Putamen (tissue), 1 donor: ENCODE data around the gene HPS4.
"Not testable (repeated sequence)": the region's sequence is repeated elsewhere in the genome, so short reads cannot be mapped to it uniquely, and the experiment has no call there.

Experiments used
- DNase-seq: peaks from one replicate; pipeline ENCODE4 v3.0.0-alpha.2; 2016; ENCODE audit warnings: low spot score

HPS4 gene

DNA sequence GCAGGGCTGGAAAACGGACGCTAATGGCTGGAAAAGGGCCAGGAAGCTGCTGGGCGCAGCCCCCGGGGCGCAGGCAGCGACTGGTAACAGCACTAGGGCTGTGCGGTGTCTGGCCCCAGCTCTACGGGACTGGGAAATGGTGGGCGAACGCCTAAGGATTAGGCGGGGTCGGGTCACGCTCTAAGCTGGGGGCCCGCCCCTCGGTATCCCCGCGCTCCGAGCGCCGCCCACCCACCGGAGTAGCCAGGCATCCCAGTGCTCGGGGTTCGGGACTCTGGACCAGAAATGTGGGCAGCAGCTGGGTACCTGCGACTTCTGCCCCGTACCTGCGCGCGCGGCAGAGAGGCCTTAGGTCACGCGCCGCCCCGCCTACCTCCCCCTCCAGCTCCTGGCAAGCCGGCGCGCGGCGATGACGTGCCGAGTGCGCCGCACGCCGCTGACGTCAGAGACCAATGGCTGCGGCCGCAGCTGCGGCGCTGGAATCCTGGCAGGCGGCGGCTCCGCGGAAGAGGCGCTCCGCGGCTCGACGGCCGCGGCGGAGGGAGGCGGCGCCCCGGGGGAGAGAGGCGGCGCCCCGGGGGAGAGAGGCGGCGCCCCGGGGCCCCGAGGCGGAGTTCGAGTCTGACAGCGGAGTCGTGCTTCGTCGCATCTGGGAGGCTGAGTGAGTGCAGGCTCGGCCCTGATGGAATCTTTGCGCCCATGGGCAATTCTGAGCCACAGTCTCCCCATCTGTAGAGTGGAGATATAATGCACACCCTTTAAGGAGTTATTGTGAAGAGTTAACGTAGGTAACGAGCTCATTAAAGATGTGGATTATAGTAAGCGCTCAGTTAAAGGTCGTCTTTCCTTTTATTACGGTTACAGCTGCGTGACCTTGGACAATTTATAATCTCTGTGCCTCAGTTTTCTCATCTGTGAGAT lies at the start of gene HPS4, which contains the start of gene SRRD:
HPS4 (minus strand) TSS at position 345 of the 921 bp plus-strand sequence. CDS start 2,021 bp downstream, outside the sequence.
SRRD (plus strand) TSS at position 439 of the 921 bp plus-strand sequence; CDS start at position 453, 14 bp downstream.
- DNase-seq = peak; percentile 88

DNA sequence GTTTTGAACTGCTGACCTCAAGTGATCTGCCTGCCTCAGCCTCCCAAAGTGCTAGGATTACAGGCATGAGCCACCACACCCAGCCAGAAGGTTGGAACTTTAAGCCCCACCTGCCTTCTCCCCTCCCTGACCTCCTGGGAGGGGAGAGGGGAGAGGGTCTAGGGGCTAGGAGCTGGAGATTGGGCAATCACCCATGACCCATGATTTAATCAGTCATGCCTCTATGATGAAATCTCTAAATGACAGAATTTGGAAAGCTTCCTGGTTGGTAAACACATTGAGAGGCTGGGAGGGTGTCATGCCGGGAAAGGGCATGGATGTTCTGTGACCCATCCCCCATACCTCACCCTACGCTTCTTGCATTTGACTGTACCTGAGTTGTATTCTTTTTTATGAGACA lies 45.8 kb upstream of the HPS4 start:
- DNase-seq = no peak

DNA sequence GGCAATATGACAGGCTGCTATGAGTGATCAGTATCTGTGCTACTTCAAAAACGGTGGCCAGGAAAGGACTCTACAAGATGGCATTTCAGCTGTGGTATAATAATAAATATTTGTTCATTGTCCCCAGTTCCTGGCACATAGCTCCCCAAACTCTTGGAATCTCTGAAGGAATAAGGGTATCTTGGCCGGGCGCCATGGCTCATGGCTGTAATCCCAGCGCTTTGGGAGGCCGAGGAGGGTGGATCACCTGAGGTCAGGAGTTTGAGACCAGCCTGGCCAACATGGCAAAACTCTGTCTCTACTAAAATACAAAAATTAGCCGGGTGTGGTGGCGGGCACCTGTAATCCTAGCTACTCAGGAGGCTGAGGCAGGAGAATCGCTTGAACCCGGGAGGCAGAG lies 44.9 kb upstream of the HPS4 start:
- DNase-seq = not testable (repeated sequence)

DNA sequence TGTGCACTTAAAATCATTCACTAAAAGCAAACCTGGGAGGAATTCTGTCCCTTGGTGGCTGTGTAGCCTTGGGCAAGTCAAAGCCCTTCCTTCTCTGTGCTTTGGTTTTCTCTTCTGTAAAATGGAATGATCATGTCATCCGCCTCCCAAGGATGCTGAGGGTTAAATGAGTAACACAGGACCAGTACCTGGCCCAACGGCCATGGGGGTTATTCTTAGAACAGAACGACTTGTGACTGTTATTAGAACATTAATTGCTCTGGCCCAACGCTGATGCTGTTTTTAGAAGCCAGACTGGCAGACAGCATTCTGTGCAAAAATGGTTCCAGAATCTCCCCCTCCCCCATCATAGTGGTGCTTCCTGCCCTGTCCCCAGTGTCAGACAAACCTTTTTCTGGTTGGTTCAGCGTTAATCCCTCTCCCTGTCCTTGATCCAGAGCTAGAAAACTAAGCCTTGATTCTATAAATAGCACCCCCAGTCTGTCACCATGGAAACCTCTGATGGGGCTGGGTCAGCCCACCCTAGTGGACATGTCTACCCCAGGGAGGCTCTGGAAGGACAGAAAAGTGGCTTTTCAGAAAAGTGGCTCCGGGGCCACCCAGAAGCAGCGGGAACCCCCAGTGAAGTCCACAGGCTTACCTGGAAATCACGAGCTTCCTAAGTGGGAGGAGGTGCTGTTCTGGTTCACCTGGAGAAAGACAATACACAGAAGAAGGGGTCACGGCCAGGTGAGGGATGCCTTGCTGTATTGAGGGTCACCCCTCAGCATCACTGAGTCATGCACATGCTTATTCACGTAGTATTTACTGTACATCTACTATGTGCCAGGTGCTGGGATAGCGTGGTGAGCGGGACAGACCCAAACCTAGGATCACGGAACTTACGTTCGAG lies 44.2 kb upstream of the HPS4 start:
- no peak for DNase-seq

DNA sequence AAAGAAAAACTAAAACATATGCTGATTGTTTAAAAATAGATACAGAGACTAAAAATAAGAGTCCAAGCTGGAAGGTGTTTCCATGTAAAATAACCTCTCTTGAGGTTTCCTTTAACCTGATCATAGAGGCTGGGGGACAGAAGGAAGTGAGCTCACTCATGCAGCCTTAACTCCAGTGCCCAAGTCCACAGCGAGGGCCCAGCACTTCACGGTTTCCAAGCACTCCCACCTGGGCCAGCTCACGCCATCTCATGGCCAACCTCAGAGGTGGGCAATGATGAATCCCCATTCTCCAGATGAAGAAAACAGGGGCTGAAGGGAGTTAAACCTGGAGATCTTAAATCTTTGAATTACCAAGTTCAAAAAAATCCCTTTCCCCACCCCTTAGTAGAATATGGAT lies 43.6 kb upstream of the HPS4 start:
- DNase-seq = no peak

DNA sequence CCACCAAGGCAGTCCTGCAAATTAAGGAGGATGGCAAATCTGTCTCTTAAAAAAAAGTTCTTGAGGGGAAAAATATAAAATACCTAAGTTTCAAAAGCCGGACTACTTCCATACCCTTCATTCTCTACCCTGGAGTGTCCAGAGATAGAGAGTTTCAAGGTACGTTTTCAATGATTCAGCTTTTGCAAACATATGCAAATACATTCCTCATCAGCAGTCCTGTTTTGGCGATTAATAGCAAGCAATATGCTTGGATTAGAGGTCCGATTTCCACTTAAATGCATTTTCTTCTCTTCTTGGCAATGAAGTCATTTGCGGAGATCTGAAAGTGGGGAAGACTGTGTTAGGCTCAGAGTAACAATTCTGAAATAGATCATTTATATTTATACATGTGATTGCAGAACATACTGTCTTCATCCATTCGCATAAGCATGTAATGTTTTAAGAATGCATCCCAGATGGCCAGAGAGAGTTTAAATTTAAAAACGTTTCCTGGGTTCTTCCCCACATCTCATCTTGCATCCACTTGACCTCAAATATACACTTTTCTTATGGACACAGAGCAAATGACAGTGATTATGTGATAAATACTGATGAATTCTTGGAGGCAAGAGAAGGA lies 42.5 kb upstream of the HPS4 start:
- no peak for DNase-seq

DNA sequence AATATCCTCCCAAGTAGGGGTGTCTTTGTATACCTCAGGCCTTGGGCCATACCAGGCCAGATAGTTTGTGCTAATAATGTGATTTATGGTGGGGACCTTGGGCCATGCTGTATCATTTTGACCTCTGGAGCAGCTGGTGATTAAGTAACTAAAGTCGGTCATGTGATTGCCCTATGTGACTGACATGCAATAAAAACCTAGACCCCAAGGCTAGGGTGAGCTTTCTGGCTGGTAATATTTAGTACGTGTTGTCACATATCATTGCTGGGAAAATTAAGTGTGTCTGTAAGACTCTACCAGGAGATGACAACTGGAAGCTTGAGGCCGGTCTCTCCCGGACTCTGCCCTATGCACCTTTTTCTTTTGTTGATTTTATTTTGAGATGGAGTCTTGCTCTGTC lies 41.3 kb upstream of the HPS4 start:
- no peak for DNase-seq

DNA sequence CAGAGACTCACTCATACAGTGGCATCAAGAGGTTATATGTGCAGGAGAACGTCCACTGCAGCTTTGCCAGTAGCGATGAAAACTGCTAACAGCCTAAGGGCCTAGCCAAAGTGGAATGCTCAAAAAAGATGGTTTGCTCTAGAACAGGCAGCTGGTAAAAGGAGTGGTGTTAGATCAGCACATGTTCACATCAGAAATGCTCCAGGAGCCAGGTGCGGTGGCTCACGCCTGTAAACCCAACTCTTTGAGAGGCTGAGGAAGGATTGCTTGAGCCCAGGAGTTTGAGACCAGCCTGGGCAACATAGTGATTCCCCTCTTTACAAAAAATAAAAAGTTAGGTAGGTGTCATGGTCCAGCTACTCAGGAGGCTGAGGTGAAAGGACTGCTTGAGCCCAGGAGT lies 39.0 kb upstream of the HPS4 start:
- no peak for DNase-seq

DNA sequence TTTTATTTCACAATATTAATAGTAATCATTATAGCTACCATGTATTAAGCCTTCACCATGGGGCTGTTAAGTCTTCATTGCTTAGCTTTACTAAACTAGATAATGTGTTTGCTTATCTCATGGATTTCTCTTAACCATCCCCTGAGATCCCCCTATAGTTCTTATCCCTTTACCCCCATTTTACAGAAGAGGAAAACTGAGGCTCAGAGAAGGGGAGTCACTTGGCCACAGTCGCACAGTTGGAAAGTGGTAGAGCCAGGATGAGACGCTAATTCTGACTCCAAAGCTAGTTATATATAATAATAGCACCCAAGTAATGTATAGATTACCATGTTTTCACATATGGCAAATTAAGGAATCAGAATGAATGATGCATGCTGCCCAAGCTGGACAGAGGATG lies 38.4 kb upstream of the HPS4 start:
- DNase-seq = no peak

DNA sequence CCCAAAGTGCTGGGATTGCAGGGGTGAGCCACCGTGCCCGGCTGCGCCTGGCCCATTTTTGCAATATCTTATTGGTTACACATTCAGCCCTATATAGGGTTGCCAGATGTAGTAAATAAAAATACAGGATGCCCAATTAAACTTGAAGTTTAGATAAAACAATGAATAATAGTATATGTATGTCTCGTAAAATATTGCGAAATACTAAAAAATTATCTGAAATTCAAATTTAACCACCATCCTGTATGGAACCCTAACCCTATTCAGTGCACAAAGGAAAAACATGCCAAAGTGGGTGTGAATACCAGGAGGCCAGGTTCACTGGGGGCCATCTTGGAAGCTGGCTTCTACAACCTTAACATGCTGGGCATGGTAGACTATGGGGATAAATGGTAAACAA lies 33.8 kb upstream of the HPS4 start:
- no peak for DNase-seq

DNA sequence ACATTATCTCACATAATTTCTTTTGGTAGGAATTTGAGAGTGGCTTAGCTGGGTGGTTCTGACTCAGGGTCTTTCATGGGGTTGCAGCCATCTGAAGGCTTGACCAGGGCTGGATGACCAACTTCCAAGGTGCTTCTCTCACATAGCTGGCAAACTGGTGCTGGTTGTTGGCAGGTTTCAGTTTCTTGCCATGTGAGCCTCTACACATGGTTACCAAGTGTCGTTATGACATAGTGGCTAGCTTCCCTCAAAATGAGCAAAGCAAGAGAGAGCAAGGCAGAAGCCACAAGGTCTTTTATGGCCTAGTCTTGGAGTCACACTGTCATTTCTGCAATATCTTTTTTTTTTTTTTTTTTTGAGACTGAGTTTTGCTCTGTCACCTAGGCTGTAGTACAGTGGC lies 32.9 kb upstream of the HPS4 start:
- no peak for DNase-seq

DNA sequence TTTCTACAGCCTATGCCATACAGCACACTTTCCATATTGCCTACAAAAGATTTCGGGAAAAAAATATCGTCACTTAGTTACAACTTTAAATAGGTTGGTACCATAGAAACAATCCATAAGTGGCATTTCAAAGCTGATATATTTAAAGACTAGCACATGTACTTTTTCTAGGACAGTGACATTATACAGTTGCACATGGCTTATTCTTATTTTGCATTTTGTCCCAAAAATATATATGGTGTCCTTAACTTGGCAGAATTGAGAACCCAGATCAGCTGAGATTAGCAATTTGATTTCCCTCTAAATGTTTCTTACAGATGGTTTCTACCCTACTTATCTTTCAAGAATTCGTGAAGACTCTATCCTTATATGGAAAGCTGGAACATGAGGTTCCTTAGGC lies 32.3 kb upstream of the HPS4 start:
- DNase-seq = peak; percentile 13

DNA sequence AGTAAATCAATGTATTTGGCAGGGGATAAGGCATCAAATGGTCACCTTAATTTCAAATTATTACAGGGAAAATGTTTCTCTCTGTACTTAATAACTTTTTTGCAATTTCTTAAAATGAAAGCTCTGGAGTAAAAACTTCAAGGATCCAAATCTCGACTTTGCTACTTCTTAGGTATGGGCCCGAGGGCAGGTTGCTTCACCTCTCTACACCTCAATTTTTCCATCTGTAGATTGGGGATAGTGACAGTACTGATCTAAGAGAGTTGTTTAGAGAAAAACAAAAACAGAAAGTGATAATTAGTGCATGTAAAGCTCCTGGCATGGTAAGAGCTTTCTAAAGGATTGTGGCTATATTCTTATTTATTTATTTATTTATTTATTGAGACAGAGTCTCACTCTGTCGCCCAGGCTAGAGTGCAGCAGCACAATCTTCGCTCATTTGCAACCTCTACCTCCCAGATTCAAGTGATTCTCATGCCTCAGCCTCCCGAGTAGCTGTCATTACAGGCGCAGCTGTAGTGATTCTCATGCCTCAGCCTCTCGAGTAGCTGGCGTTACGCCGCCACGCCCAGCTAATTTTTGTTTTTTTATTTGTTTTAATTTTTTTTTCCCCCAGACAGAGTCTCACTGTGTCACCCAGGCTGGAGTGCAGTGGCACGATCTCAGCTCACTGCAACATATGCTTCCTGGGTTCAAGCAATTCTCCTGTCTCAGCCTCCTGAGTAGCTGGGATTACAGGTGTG lies 31.0 kb upstream of the HPS4 start:
- no peak for DNase-seq

DNA sequence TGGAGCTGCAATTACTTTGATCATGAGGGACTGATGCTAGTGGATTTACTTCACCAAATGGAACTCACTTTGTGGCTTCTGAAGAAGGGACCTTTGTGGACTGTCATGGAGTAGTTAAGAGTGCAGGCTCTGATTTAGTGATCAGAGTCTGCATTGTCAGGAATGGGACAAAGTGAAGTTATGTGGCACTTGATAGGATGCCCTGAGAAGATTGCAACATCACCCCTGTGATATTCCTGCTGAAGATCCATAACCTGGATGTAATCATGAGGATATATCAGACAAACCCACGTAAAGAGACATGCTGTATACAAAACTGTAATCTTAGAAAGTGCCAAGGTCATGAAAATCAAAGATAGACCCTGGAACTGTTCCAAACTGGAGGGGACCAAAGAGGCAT lies 30.3 kb upstream of the HPS4 start:
- no peak for DNase-seq

DNA sequence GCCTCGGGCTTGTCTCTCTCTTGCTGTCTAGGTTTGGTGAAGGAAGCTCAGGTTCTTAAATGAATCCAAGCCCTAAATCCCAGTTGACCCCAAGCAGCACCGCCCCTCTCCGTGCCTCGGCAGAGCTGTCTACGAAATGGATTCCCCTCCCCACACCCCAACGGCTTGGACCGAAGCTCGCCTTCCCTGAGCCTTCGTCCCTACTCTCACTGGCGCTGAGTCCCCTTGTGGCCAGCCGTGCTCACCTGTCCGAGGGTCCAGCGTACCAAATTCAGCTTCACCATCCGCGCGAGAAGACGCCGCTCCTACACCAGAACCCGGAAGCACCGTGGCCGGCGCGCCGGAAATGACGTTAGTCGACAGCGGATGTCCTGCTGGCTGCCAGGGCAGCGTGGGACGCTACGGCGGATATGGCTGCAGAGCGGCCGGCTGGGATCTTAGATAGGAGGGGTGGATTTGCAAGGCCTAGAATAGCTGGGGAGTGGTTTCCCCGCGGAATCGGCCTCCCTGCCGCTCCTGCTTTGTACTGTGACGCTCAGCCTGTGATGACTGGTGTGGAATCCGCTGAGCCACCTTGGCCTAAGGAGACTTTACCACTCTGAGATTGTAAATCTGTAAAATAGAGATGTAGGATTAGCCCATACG lies 28.7 kb upstream of the HPS4 start, which contains the start of gene TFIP11:
TFIP11 (minus strand) TSS at position 325 of the 645 bp plus-strand sequence. CDS start 2,201 bp downstream, outside the sequence.
- peak; percentile 90 for DNase-seq

DNA sequence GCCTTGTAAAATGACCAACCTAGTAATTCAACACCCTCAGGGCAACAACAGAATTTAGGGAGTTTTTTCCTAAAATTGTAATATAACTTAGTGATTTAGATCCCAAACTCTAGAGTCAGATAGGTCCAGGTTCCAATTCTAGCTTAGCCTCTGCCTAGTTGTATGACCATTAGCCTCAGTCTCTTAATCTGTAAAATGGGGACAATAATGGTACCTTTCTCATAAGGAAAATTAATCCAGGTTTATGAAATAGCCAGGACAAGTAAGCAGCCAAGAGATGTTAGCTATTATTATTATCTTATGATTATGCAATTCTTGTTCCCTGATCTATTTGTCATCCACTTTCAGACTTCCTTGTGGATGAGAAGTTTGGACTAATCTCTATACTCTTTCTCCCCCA lies 24.6 kb upstream of the HPS4 start:
- DNase-seq = no peak

DNA sequence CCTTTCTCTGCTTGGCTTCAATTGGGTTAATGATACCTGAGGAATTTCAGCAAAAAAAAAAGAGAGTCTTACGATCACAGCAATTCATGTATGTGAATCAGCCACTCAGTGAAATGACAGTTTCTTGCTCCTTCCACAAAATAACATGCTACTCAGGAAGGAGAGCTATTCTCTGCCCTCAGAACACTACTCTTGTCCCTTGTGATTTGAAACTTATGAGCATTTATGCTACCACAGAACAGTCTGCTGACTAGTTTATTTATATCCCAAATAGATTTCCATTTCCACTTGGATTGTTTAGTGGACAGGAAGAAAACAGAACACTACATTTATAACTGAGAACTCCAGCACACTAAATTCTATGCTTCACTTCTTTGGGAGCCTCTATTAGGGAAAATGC lies 20.2 kb upstream of the HPS4 start:
- no peak for DNase-seq

DNA sequence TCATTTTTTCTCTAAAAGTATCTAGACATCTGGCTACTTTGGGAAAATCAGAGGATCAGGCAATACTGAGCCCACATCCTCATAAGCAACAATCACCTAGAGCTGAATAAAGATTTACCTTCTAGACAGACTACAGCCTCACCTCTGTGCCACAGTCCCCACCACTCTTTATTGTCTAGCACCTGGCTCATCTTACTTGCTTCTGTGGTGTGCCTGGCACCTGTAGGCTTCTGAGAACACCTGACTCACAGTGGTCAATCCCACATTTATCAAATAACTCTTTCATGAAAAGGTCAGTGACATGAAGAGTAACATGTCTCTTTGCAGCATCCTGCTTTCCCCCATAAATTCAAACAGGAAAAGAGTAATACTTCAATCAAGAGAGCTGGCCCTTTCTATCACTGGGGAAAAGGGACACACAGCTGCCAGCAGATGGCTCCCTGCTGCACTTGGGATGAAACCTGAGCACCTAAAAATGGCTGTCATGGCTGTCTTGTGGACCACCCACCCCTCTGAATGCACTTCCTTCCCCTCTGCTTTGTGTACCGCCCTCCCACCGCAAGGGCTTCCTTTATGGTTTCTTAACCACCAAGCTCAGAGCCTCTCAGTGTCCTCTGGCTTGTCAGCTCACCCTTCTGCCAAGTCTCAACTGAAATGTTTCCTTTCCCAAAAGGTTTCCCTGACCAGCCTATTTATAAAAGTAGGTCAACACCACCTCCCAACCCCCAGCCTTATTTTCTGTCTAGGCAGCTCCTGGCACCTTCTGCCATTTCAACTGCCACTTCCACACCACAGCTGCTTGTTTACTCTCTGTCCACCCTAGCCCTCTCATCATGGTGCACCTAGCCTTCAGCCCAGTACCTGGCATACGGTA lies 19.3 kb upstream of the HPS4 start:
- DNase-seq = no peak

DNA sequence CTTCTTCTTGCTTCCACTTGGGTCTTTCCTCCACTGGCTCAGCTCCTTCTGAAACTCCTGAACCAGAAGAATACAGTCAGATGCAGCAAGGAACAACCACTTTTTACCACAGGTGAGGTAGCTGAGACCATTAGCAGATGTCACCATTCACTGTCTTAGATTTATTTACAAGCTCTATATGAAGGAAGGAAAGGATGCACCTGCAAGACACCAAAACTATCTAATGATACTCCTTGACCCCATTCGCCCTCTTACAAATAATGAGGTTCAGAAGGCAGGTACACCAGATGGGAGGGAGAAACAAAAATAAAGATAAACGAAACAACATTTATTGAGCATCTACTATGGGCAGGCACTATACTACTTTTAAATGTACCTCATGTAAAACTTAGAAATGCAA lies 18.4 kb upstream of the HPS4 start:
- DNase-seq = no peak

DNA sequence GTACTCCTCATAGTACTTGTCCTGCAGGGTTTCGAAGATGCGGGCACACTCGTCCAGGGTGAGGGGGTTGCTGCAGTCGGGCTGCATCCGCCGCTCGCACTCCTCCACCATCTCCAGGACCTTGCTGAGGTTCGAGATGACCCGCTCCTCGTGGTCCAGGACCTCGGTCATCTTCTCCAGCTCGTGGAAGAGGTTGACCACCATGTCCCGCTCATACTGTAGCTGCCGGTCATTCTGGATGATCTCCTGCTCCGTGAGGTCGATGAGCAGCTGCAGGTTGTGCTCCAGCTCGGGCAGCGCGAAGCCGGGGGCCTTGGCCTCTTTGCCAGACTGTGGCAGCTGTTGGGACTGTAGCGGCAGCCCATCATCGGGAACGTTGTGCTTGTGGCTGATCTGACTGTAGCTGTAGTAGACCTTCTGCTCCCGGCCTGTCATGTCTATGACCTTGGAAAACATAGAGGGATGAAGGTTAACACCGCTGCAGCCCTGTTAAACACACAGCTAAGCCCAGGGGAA lies 15.7 kb upstream of the HPS4 start:
- no peak for DNase-seq
